ENCODE results near the gene SPDYE3.
"Not testable (repeated sequence)": the region's sequence is repeated elsewhere in the genome, so short reads cannot be mapped to it uniquely, and the experiment has no call there.

Gene SPDYE3

GRCh38 chr7:100270046-100270918, 37.2 kb upstream of the SPDYE3 start:
- not testable (repeated sequence) for H3K4me3 ChIP-seq (ENCODE audit: insufficient read depth, low read depth, low read length, poor library complexity, severe bottlenecking); H3K27me3 ChIP-seq (replicated peaks; ENCODE audit: control insufficient read depth, insufficient read depth, low read length, poor library complexity, severe bottlenecking); DNase-seq; H3K27ac ChIP-seq (ENCODE audit: insufficient read depth, low read length, poor library complexity, severe bottlenecking); H3K36me3 ChIP-seq (ENCODE audit: control insufficient read depth, insufficient read depth, low read length); H3K9me3 ChIP-seq (ENCODE audit: control insufficient read depth, low read length); H3K4me1 ChIP-seq (ENCODE audit: control insufficient read depth, insufficient read depth, low read length, poor library complexity, severe bottlenecking)

GRCh38 chr7:100270941-100271593, 36.4 kb upstream of the SPDYE3 start:
- not testable (repeated sequence) for H3K9me3 ChIP-seq (ENCODE audit: control insufficient read depth, low read length); H3K4me3 ChIP-seq (ENCODE audit: insufficient read depth, low read depth, low read length, poor library complexity, severe bottlenecking); H3K27ac ChIP-seq (ENCODE audit: insufficient read depth, low read length, poor library complexity, severe bottlenecking); H3K4me1 ChIP-seq (ENCODE audit: control insufficient read depth, insufficient read depth, low read length, poor library complexity, severe bottlenecking); DNase-seq; H3K27me3 ChIP-seq (replicated peaks; ENCODE audit: control insufficient read depth, insufficient read depth, low read length, poor library complexity, severe bottlenecking); H3K36me3 ChIP-seq (ENCODE audit: control insufficient read depth, insufficient read depth, low read length)

- H3K27me3 ChIP-seq (replicated peaks; ENCODE audit: control insufficient read depth, insufficient read depth, low read length, poor library complexity, severe bottlenecking): no peaks in the 10 kb centered on the region
- peak overlapping the region; percentile 61 for H3K4me3 ChIP-seq (ENCODE audit: insufficient read depth, low read depth, low read length, poor library complexity, severe bottlenecking)
- no peaks in the 10 kb centered on the region for H3K9me3 ChIP-seq (ENCODE audit: control insufficient read depth, low read length)
- DNase-seq: peak; percentile 87 to 98 (median 97)
- H3K4me1 ChIP-seq (ENCODE audit: control insufficient read depth, insufficient read depth, low read length, poor library complexity, severe bottlenecking): no peaks in the 10 kb centered on the region
- no peaks in the 10 kb centered on the region for H3K36me3 ChIP-seq (ENCODE audit: control insufficient read depth, insufficient read depth, low read length)
- peak overlapping the region; percentile 37 for H3K27ac ChIP-seq (ENCODE audit: insufficient read depth, low read length, poor library complexity, severe bottlenecking)
Observed at GRCh38 chr7:100271716-100272537, 35.6 kb upstream of the SPDYE3 start.

- not testable (repeated sequence) for DNase-seq; H3K36me3 ChIP-seq (ENCODE audit: control insufficient read depth, insufficient read depth, low read length); H3K27me3 ChIP-seq (replicated peaks; ENCODE audit: control insufficient read depth, insufficient read depth, low read length, poor library complexity, severe bottlenecking); H3K4me1 ChIP-seq (ENCODE audit: control insufficient read depth, insufficient read depth, low read length, poor library complexity, severe bottlenecking); H3K9me3 ChIP-seq (ENCODE audit: control insufficient read depth, low read length)
- Histone ChIP-seq H3K4me3 (ENCODE audit: insufficient read depth, low read depth, low read length, poor library complexity, severe bottlenecking) (peak overlapping the region; percentile 61), H3K27ac (ENCODE audit: insufficient read depth, low read length, poor library complexity, severe bottlenecking) (peak overlapping the region; percentile 37)
Observed at GRCh38 chr7:100272538-100272902, 35.0 kb upstream of the SPDYE3 start.

- no peak for DNase-seq
- Histone ChIP-seq H3K4me3 (ENCODE audit: insufficient read depth, low read depth, low read length, poor library complexity, severe bottlenecking) (no peak overlapping the region), H3K4me1 (ENCODE audit: control insufficient read depth, insufficient read depth, low read length, poor library complexity, severe bottlenecking) (no peaks in the 10 kb centered on the region), H3K36me3 (ENCODE audit: control insufficient read depth, insufficient read depth, low read length) (no peaks in the 10 kb centered on the region), H3K9me3 (ENCODE audit: control insufficient read depth, low read length) (no peaks in the 10 kb centered on the region), H3K27ac (ENCODE audit: insufficient read depth, low read length, poor library complexity, severe bottlenecking) (no peak overlapping the region), H3K27me3 (replicated peaks; ENCODE audit: control insufficient read depth, insufficient read depth, low read length, poor library complexity, severe bottlenecking) (no peaks in the 10 kb centered on the region)
Observed at GRCh38 chr7:100275120-100275519, 32.4 kb upstream of the SPDYE3 start.

- not testable (repeated sequence) for H3K4me3 ChIP-seq (ENCODE audit: insufficient read depth, low read depth, low read length, poor library complexity, severe bottlenecking); H3K27me3 ChIP-seq (replicated peaks; ENCODE audit: control insufficient read depth, insufficient read depth, low read length, poor library complexity, severe bottlenecking); H3K9me3 ChIP-seq (ENCODE audit: control insufficient read depth, low read length); H3K4me1 ChIP-seq (ENCODE audit: control insufficient read depth, insufficient read depth, low read length, poor library complexity, severe bottlenecking); DNase-seq; H3K36me3 ChIP-seq (ENCODE audit: control insufficient read depth, insufficient read depth, low read length); H3K27ac ChIP-seq (ENCODE audit: insufficient read depth, low read length, poor library complexity, severe bottlenecking)
Observed at GRCh38 chr7:100276126-100276525, 31.4 kb upstream of the SPDYE3 start.

GRCh38 chr7:100282069-100282608, 25.4 kb upstream of the SPDYE3 start:
- not testable (repeated sequence) for H3K27me3 ChIP-seq (replicated peaks; ENCODE audit: control insufficient read depth, insufficient read depth, low read length, poor library complexity, severe bottlenecking); H3K36me3 ChIP-seq (ENCODE audit: control insufficient read depth, insufficient read depth, low read length); H3K4me3 ChIP-seq (ENCODE audit: insufficient read depth, low read depth, low read length, poor library complexity, severe bottlenecking); H3K4me1 ChIP-seq (ENCODE audit: control insufficient read depth, insufficient read depth, low read length, poor library complexity, severe bottlenecking); DNase-seq; H3K9me3 ChIP-seq (ENCODE audit: control insufficient read depth, low read length); H3K27ac ChIP-seq (ENCODE audit: insufficient read depth, low read length, poor library complexity, severe bottlenecking)

GRCh38 chr7:100283147-100283546, 24.4 kb upstream of the SPDYE3 start:
- H3K4me1 ChIP-seq (ENCODE audit: control insufficient read depth, insufficient read depth, low read length, poor library complexity, severe bottlenecking); H3K27me3 ChIP-seq (replicated peaks; ENCODE audit: control insufficient read depth, insufficient read depth, low read length, poor library complexity, severe bottlenecking); H3K36me3 ChIP-seq (ENCODE audit: control insufficient read depth, insufficient read depth, low read length); H3K27ac ChIP-seq (ENCODE audit: insufficient read depth, low read length, poor library complexity, severe bottlenecking); DNase-seq; H3K4me3 ChIP-seq (ENCODE audit: insufficient read depth, low read depth, low read length, poor library complexity, severe bottlenecking); H3K9me3 ChIP-seq (ENCODE audit: control insufficient read depth, low read length): not testable (repeated sequence)

GRCh38 chr7:100287191-100287969, 20.1 kb upstream of the SPDYE3 start:
- H3K27ac ChIP-seq (ENCODE audit: insufficient read depth, low read length, poor library complexity, severe bottlenecking); H3K4me1 ChIP-seq (ENCODE audit: control insufficient read depth, insufficient read depth, low read length, poor library complexity, severe bottlenecking): not testable (repeated sequence)

More at GRCh38 chr7:100287191-100287969, 20.1 kb upstream of the SPDYE3 start:
- H3K27me3 ChIP-seq (replicated peaks; ENCODE audit: control insufficient read depth, insufficient read depth, low read length, poor library complexity, severe bottlenecking); DNase-seq; H3K4me3 ChIP-seq (ENCODE audit: insufficient read depth, low read depth, low read length, poor library complexity, severe bottlenecking); H3K36me3 ChIP-seq (ENCODE audit: control insufficient read depth, insufficient read depth, low read length); H3K9me3 ChIP-seq (ENCODE audit: control insufficient read depth, low read length): not testable (repeated sequence)

Measured in effector memory CD4-positive, alpha-beta T cell (primary cell).